Transverse colon (tissue), 4 donors: ENCODE results near the gene CLASRP.

Source experiments
- CTCF ChIP-seq, 5 experiments: fragments of 200-600 bp in 3 of 5; fragments of 450-650 bp in 2 of 5; sonication (generic) in 3 of 5; IDR thresholded peaks; 1 replicate in 2 of 5; 2 replicates in 3 of 5; pipeline ENCODE4 v1.5.1; 2016 to 2017; ENCODE audit warnings: antibody characterized with exemption in 5 of 5, inconsistent platforms in 3 of 5, mild to moderate bottlenecking in 2 of 5, moderate library complexity in 1 of 5
- POLR2A ChIP-seq: fragments of 450-650 bp; IDR thresholded peaks from one replicate; pipeline ENCODE4 v1.6.1; 2016; ENCODE audit warnings: antibody characterized with exemption, mild to moderate bottlenecking, moderate library complexity
- POLR2AphosphoS5 ChIP-seq, 3 donors: sonication (generic); formaldehyde crosslinking; IDR thresholded peaks; one replicate each; pipeline ENCODE4 v1.6.1; 2016; ENCODE audit warnings: antibody characterized with exemption in 3 of 3

- TF ChIP-seq CTCF (IDR thresholded peaks at IDR 0.05) (no peak), POLR2A (no peak), POLR2AphosphoS5 (IDR thresholded peaks at IDR 0.05) (no peak)
These were observed 33.3 kb downstream of the CLASRP start for GRCh38 chr19:45071969-45072790.
